ENCODE data around the gene KAT2B.

DNA sequence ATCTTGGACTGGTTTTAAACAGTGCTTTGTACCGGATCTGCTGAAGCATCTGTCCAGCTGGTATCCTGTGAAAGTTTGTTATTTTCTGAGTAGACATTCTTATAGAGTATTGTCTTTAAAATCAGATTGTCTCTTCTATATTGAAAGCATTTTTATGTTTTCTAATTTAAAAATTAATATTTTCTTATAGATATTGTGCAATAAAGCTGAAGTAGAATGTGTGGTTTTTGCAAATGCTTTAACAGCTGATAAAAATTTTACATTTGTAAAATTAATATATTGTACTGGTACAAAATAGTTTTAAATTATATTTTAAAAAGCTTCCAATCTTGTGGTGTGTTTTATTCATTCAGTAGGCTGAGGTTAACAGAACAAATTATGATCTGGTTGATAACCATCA, 113.8 kb downstream of the KAT2B start:
- TF ChIP-seq POLR2A (IDR thresholded peaks at IDR 0.05): no peak
- TF ChIP-seq, protein P1, sequence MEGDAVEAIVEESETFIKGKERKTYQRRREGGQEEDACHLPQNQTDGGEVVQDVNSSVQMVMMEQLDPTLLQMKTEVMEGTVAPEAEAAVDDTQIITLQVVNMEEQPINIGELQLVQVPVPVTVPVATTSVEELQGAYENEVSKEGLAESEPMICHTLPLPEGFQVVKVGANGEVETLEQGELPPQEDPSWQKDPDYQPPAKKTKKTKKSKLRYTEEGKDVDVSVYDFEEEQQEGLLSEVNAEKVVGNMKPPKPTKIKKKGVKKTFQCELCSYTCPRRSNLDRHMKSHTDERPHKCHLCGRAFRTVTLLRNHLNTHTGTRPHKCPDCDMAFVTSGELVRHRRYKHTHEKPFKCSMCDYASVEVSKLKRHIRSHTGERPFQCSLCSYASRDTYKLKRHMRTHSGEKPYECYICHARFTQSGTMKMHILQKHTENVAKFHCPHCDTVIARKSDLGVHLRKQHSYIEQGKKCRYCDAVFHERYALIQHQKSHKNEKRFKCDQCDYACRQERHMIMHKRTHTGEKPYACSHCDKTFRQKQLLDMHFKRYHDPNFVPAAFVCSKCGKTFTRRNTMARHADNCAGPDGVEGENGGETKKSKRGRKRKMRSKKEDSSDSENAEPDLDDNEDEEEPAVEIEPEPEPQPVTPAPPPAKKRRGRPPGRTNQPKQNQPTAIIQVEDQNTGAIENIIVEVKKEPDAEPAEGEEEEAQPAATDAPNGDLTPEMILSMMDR (IDR thresholded peaks at IDR 0.05): no peak

All from thyroid gland (tissue), 4 donors.